HG02571 (cell line): ENCODE results near the gene CLEC11A.

Source experiments
- ATAC-seq: cut with Tn5 transposase; IDR thresholded peaks from one replicate; pipeline ENCODE4 v1.9.1; 2021; ENCODE audit warnings: mild to moderate bottlenecking, moderate library complexity; ENCODE audit not compliant: unreplicated experiment

Gene CLEC11A

GRCh38 chr19:50703915-50704796 is 19.0 kb upstream of the CLEC11A start:
- no peak for ATAC-seq

- no peak for ATAC-seq
These were observed 17.6 kb upstream of the CLEC11A start for GRCh38 chr19:50705422-50706019.

GRCh38 chr19:50706387-50706786 is 16.8 kb upstream of the CLEC11A start:
- ATAC-seq, result no peak

- ATAC-seq, result no peak
These were observed 14.8 kb upstream of the CLEC11A start for GRCh38 chr19:50708179-50708879.

GRCh38 chr19:50710094-50710493 is 13.1 kb upstream of the CLEC11A start:
- no peak for ATAC-seq

- ATAC-seq, result no peak
These were observed 12.6 kb upstream of the CLEC11A start for GRCh38 chr19:50710612-50711011.

- ATAC-seq, result no peak
These were observed 12.0 kb upstream of the CLEC11A start for GRCh38 chr19:50711196-50711595.

GRCh38 chr19:50711805-50712204 is 11.4 kb upstream of the CLEC11A start:
- ATAC-seq, result no peak

GRCh38 chr19:50712833-50713232 is 10.3 kb upstream of the CLEC11A start:
- ATAC-seq, result no peak

- no peak for ATAC-seq
These were observed 9.5 kb upstream of the CLEC11A start for GRCh38 chr19:50713556-50714236.

GRCh38 chr19:50716178-50717025 is 6.8 kb upstream of the CLEC11A start:
- ATAC-seq, result no peak

GRCh38 chr19:50717026-50717723 is 6.0 kb upstream of the CLEC11A start:
- no peak for ATAC-seq

GRCh38 chr19:50717891-50718254 is 5.3 kb upstream of the CLEC11A start:
- ATAC-seq, result no peak

- no peak for ATAC-seq
These were observed 4.7 kb upstream of the CLEC11A start for GRCh38 chr19:50718255-50719118.

GRCh38 chr19:50719119-50719435 is 4.1 kb upstream of the CLEC11A start:
- ATAC-seq, result no peak

GRCh38 chr19:50719566-50719965 is 3.6 kb upstream of the CLEC11A start, which contains the start of gene SHANK1:
Gene SHANK1 (minus strand): TSS chr19:50719802. CDS start chr19:50716919, 2,883 bp downstream.
- no peak for ATAC-seq

- ATAC-seq, result no peak
These were observed 2.8 kb upstream of the CLEC11A start for GRCh38 chr19:50720181-50720920.

- no peak for ATAC-seq
These were observed 2.2 kb upstream of the CLEC11A start for GRCh38 chr19:50720921-50721381.
